C1 segment of cervical spinal cord (tissue), 14 donors: ENCODE measurements around the gene NUP188.

Source experiments
- DNase-seq, 14 donors: peaks; one replicate each; lab custom pipeline; 2025; lab: John Stamatoyannopoulos, UW

NUP188 gene

DNA sequence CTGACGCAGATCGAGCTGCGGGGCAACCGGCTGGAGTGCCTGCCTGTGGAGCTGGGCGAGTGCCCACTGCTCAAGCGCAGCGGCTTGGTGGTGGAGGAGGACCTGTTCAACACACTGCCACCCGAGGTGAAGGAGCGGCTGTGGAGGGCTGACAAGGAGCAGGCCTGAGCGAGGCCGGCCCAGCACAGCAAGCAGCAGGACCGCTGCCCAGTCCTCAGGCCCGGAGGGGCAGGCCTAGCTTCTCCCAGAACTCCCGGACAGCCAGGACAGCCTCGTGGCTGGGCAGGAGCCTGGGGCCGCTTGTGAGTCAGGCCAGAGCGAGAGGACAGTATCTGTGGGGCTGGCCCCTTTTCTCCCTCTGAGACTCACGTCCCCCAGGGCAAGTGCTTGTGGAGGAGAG lies 31.3 kb upstream of the NUP188 start:
- peak in 2 of 14 donors; percentile 44 to 64 for DNase-seq

DNA sequence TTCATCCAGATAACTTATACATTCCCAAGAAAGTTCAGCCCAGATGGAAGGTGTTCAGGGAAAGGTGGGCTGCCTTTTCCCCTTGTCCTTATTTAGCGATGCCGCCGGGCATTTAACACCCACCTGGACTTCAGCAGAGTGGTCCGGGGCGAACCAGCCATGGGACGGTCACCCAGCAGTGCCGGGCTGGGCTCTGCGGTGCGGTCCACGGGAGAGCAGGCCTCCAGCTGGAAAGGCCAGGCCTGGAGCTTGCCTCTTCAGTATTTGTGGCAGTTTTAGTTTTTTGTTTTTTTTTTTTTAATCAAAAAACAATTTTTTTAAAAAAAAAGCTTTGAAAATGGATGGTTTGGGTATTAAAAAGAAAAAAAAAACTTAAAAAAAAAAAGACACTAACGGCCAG lies 30.8 kb upstream of the NUP188 start:
- no peak for DNase-seq

DNA sequence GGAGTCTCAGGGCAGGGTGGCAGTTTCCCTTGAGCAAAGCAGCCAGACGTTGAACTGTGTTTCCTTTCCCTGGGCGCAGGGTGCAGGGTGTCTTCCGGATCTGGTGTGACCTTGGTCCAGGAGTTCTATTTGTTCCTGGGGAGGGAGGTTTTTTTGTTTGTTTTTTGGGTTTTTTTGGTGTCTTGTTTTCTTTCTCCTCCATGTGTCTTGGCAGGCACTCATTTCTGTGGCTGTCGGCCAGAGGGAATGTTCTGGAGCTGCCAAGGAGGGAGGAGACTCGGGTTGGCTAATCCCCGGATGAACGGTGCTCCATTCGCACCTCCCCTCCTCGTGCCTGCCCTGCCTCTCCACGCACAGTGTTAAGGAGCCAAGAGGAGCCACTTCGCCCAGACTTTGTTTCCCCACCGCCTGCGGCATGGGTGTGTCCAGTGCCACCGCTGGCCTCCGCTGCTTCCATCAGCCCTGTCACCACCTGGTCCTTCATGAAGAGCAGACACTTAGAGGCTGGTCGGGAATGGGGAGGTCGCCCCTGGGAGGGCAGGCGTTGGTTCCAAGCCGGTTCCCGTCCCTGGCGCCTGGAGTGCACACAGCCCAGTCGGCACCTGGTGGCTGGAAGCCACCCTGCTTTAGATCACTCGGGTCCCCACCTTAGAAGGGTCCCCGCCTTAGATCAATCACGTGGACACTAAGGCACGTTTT lies 30.2 kb upstream of the NUP188 start:
- DNase-seq = peak in 12 of 14 donors; percentile 22 to 75 (median 62)

DNA sequence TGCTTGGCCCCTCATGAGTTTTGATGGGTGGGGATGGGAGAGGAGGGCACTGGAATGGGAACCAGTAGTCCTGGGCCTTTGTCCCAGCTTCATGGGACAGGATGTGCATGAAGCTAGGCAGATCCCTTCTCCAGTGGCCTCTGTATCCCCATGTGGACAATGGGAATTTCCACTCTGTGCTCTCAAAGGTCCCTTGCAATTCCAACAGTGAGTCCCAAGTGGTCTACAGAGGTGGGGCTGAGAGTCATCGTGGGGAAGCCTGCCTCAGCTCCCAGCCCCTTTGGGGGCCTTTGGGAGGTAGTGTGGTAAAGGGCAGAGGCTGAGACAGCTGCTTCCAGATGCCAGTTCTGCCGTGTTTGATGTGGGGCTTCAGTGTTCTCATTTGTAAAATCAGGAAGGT lies 28.6 kb upstream of the NUP188 start:
- DNase-seq = no peak

DNA sequence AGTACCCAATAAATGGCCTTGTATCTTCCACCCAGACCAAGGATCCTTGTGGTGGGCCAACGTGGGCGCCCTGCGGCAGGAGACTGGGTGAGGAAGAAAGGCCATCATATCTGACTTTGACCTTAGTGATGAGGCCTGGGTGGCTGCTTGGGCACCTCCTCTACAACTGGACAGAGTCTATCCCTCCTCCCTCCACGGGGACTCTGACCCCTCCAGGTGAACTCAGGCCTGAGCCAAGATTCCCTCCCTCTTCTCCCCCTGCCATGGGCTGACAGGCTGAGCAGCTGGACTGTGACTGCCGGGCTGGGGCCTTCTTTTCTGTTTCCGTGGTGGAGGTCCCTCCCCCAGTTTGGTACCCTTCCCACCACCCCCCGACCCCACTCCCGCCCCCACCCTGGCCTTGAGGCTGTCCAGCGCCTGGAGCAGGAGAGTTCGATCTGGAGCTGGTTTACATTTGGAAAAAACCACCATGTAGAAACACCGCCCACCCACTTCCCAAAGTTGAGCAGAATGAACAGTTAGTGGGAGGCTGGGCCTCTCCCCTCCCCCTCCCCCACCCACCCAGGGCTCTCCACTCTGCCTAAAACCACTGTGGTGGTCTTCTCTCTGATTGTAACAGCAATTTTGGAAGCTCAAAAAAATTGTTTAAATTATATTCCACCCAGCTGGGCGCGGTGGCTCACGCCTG lies 28.0 kb upstream of the NUP188 start:
- DNase-seq = no peak

DNA sequence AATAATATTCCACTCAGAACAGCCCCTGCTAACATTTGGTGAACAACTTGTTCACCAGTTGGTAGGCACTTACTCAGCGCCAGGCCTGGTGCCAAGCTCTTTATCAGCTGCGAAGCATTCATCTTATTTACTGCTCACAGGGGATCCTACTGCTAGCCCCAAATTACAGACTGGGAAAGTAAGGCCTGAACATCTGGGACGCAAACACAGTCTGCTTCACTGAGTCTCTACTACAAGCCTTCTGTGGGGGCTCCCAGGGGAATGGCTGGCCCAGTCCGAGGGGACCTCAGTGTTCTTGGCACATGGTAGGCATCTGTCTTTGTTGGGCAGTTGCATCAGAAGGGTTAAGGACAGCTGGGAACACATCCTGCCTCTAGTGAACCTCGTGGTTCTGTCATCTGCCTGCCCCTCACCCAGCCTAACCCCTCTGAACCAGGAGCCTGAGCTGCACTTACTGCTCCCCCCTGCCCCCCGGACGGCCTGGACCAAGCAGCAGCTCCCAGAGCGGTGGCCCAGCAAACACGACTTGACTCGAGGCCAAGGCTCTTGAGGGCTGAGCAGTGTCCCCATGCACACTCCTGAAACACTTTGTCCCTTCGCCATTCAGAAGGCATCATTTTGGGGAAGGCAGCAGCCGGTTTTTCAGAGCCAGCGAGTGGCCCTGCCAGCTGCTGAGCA lies 27.0 kb upstream of the NUP188 start, which contains the start of gene PHYHD1:
TSS of gene PHYHD1 (plus strand) at position 602 of the 678 bp plus-strand sequence. CDS start 1,342 bp downstream, outside the sequence.
- DNase-seq = peak in 13 of 14 donors; percentile 28 to 89 (median 70)

DNA sequence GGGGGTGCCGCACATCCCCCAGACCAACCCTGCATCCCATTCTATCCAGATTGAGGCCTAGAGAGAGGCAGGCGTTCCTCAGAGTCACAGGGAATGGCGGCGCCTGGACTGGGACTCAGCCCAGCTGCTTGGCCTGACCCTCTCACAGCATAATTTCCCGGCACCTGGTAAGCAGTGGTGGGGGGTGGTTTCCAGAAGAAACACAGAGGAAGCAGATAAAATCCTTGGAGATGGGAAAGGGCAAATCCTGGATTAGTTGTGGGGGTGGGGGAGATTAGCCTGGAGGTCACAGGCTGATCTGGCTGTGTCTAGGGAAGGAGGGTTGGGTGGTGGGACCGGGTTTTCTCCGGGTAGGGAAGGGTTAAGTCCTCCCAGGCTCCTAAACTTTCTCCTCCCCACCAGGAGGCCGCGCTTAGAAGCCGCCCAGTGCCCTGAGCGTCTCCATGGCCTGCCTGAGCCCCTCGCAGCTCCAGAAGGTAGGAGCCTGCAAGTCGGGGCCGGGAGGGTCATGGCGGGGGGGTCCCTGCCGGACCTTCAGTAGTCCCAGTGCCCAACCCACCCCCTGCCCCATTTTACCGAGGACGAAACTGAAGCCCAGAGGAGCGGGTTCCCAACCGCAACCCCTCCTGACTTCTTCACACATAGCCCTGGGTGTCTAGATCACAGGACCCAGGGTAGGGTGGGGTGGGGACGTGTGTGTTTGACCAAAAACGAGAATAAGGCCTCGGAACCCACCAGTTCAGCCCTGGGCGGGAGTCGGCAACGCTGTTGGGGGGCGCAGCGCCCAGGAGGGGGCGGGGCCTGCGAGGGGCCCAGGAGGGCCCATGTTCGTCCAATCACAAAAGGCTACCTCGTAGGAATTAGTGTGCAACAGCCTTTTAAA lies 25.4 kb upstream of the NUP188 start:
- peak in 6 of 14 donors; percentile 17 to 71 (median 30) for DNase-seq

DNA sequence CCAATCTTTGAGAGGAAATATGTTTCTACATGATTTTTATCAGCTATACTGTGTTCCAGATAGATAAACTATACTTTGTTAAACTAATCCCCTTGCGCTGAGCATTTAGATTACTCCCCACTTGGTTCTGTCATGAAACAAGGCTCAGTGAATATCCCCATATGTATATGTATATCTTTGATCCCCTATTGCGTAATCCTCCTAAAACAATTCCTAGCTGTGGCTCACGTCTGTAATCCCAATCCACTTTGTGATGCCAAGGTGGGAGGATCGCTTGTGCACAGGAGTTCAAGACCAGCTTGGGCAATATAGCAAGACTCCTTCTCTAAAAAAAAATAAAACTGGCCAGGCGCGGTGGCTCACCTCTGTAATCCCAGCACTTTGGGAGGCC lies 24.0 kb upstream of the NUP188 start:
- no peak for DNase-seq

DNA sequence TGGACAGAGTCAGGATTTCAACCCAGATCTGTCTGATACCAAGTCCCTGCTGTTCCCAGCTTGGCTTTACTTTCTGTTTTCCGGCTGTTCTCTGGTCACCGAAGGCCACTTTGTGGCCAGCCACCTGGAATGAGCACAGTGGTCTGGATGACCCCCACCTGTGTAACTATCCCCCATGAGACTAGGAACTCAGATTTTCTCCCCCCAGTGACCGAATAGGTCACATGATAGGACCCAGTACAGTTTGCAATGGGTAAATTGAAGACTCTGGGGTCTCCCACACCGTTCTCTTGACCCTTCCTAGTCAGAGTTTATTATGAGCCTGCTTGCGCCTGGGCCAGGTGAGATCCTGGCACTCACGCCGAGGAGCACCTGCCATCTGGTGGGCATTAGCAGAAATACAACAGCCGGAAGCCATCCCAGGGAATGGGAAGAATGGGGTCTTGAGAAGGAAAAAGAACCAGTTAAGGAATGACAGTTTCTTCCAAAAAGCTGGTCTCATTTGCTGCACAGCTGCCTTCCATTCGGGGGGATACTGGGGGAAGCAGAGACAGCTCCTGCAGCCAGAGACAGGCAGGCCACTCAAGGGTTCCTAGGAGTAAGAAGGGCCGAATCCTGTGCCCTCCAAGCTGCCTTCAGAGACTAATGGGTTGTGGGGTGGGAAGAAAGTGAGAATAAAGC lies 19.6 kb upstream of the NUP188 start:
- peak in 5 of 14 donors; percentile 19 to 29 (median 27) for DNase-seq

DNA sequence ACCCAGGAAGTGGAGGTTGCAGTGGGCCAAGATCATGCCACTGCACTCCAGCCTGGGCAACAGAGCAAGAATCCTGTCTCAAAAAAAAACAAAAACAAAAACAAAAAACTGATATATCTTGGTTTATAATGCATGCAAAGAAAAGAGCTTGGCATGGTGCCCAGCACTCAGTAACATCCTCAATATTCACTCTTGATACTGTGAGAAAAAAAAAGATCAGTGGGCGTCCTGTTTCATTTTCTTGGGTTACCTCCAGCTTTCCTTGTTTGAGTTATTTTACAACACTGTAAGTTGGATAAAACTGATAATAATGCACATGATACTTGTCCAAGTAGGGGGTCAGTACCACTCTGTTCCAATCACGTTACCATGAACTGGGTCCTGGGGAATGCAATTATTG lies 18.9 kb upstream of the NUP188 start:
- no peak for DNase-seq

DNA sequence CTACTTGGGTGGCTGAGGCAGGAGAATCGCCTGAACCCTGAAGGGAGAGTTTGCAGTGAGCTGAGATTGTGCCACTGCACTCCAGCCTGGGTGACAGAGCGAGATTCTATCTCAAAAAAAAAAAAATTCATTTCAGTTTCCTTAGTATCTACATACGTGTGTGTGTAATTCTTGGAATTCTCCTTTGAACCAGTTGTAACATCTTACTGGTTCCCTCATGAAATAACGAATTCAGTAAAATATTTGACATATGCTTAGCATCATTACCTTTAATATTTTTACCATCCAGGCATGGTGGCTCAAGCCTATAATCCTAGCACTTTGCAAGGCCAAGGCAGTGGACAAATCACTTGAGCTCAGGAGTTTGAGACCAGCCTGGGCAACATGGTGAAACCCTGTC lies 17.9 kb upstream of the NUP188 start:
- no peak for DNase-seq

DNA sequence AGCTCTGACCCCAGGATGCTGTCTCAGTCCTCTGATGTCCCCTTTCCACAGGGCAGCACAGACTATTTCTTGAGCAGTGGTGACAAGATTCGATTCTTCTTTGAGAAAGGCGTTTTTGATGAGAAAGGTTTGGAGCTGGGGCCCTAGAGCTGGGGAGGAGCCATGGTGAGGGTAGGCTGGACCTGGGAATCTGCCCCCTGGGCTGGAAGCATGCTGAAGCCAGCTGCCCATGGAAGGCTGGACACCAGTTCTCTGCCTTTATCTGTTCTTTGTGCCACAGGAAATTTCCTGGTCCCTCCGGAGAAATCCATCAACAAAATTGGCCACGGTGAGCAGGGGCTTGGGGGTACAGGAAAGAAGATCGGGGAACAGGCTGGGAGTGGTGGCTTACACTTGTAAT lies 13.8 kb upstream of the NUP188 start:
- no peak for DNase-seq

DNA sequence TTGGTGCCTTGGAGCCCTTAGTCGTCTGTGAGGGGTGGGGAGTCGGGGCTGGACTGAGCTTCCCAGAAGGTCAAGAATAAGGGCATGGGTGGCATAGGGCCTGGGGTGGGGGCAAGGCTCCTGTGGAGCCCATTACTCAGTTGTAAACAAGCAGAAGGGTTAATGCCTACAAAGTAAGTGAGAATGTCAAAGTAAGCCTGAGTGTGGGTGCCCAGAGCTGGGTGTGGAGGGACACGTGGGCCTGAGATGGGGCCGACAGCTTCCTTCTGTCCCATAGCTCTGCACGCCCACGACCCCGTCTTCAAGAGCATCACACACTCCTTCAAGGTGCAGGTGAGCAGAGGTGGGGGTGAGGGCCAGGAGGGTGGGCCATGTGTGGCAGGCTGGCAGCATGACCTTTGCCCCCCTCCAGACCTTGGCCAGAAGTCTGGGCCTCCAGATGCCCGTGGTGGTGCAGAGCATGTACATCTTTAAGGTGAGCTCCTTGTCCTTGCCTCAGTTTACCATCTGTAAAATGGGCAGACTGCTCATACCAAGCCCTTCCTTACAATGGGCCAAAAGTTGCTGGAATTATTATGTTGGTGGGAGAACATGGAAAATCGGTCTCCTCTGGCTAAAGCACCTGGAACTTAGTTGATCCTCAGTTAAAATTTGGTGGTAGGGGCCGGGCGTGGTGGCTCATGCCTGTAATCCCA lies 11.2 kb upstream of the NUP188 start:
- no peak for DNase-seq

DNA sequence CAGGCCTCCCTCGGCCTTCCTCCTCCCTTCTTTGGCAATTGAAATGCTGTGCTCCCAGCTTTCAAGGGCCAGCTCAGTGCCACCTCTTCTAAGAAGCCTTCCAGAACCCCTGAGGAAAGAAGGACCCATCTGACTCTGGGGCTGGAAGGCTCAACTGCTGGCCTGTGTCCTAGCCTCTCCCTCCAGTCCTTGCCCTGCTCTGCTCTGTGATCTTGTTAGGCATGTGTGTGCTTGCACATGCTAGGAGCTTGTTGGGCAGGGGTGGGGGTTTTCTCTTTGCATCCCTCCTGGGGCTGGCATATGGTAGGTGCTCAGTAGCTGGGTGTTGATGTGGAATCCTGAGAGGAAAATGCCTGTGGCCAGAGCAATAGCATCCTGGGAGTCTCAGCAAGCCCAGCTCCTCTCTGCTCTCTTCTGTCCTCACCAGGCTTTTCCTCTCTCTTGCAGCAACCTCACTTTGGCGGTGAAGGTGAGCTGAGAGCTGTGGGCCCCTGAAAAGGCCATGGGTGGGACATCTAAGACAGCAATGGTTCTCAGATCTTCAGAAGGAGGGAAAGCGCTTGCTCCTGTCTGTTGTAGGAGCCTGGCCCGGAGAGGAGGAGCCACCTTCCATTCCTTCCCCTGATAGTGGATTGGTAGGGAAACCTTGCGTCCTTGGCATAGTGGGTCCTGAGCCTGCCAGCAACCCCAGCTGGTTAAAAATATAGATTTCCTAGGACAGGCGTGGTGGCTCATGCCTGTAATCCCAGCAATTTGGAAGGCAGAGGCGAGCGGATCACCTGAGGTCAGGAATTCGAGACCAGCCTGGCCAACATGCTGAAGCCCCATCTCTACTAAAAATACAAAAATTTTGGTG lies 10.0 kb upstream of the NUP188 start:
- no peak for DNase-seq

DNA sequence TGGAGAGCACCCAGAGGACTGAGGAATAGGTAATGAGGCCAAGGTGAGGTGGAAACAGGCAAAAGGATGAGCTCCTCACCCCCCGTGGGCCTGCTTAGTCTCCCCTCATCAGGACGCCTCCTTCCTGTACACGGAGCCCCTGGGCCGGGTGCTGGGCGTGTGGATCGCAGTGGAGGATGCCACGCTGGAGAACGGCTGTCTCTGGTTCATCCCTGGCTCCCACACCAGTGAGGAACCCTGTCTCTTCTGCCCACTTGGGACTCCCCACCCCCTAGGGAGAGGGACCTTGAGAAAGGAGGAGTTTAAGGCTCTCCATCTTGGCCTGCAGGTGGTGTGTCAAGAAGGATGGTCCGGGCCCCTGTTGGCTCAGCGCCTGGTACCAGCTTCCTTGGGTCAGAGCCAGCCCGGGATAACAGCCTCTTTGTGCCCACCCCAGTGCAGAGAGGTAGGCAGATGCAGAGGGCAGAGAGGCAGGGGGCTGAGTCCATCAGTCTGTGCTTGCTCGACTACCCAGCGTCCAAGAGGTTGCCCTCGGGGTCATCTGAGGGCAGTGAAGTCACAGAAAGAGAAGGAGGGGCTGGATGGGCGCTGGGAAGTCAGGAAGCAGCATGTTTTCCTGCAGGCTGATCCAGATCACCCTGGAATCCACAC lies 7.1 kb upstream of the NUP188 start:
- peak in 1 of 14 donors; percentile 19 for DNase-seq

DNA sequence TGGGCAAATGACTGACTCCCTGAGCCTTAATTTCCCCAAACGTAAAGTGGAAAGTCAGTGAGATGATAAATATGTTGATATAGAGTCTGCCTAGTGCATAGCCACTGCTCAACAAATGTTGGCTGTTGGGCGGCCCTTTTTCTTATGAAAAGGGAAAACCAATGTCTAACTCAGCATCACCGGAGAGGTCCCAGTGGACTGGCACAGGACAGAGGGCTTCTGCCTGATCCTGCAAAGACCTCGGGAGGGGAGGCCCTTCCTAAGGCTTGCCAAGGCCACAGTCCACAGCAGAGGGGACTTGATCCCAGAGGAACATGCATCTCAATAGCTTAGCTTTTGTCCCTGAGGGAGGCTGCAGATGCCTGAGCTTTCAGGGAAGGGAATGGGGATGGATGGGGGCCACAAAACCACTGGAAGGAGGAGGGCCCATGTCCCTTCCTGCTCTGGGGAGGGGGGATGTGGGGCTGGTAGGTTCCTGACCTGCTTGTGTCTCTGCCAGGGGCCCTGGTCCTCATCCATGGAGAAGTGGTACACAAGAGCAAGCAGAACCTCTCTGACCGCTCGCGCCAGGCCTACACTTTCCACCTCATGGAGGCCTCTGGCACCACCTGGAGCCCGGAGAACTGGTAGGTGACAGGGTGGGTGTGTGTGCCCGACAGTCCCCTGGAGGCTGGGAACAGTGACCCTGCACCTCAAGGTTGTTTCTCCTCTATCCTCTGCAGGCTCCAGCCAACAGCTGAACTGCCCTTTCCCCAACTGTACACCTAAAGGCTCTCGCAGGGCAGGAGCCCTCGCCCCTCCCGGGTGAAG lies 6.3 kb upstream of the NUP188 start:
- DNase-seq = no peak

DNA sequence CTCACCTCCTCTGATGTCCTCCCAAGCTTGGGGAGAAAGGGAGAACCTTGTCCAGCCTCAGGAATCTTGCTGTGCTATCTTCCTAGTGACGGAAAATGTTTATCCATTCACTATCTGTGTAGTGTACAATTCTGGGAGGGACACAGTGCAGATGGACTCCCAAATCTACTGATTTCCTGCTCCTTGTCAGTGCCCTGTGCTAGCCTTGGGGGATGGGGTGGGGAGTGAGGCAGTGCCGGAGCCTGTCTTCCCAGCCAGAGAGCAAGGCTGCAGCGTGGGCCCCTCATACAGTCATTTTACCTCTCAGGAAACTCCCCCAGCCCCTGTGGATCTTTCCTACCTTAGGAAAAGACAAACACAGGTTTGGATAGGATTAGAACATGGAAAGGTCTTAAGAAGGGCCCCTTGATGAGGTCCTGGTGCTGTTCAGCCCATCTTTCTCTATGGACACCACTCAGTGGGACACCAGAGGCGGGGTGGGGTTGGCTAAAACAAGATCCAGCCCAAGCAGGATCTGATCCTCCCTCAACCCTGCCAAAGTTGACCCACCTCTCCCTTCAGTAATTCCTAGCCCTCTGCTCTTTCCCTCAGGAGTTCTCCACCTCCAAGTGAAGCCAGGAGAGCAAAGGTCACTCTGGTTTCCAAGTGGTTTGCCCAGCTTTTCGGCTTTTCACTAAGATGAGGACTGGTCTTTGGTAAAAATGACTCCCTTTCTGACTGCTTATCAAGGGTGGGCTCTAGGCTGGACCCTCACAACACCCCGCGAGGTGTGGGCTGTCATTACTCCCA lies 3.5 kb upstream of the NUP188 start:
- DNase-seq = no peak
